ENCODE measurements around the gene RNF222.

Gene RNF222

GRCh38 chr17:8345951-8346665 lies 51.5 kb downstream of the RNF222 start:
- no peak for DNase-seq (ENCODE audit: low spot score)

- no peak for DNase-seq (ENCODE audit: low spot score)
Observed at GRCh38 chr17:8345052-8345690, 52.5 kb downstream of the RNF222 start.

GRCh38 chr17:8341456-8341855 lies 56.2 kb downstream of the RNF222 start:
- no peak for DNase-seq (ENCODE audit: low spot score)
